ENCODE measurements around the gene CORO6.

DNA sequence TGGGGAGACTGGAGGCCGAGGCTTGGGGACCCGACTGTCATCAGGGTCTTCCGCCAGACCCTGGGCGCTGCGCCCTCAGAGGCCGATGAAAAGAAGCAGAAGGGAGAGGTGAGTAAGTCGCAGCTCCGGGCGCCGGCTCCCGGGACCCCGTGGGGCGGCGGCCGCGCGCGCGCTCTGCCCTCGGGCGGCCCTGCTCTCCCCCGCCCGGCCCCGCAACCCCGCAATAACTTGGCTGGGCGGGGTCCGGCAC lies 55.5 kb downstream of the CORO6 start:
- TF ChIP-seq POLR2A (IDR thresholded peaks at IDR 0.05) (no peak), EP300 (IDR thresholded peaks at IDR 0.05) (no peak)
- TF ChIP-seq, protein P1, sequence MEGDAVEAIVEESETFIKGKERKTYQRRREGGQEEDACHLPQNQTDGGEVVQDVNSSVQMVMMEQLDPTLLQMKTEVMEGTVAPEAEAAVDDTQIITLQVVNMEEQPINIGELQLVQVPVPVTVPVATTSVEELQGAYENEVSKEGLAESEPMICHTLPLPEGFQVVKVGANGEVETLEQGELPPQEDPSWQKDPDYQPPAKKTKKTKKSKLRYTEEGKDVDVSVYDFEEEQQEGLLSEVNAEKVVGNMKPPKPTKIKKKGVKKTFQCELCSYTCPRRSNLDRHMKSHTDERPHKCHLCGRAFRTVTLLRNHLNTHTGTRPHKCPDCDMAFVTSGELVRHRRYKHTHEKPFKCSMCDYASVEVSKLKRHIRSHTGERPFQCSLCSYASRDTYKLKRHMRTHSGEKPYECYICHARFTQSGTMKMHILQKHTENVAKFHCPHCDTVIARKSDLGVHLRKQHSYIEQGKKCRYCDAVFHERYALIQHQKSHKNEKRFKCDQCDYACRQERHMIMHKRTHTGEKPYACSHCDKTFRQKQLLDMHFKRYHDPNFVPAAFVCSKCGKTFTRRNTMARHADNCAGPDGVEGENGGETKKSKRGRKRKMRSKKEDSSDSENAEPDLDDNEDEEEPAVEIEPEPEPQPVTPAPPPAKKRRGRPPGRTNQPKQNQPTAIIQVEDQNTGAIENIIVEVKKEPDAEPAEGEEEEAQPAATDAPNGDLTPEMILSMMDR (IDR thresholded peaks at IDR 0.05) = no peak
